Measurements from ENCODE around the gene ANK3. TPM values are rescaled to one million over a fixed set of nuclear protein-coding genes. Genes with fewer than 3 reads are reported as not detected.

The ANK3 gene
- total and polyA plus RNA-seq, 2 experiments from 2014 or later, result 26.2 to 49.0 TPM

GRCh38 chr10:60312818-60313588, 76.7 kb downstream of the ANK3 start:
- peaks cover 4% of the 10 kb centered on the region for H3K4me1 ChIP-seq (ENCODE audit: insufficient read depth)
- no peak overlapping the region for H3K27ac ChIP-seq
- no peaks in the 10 kb centered on the region for H3K27me3 ChIP-seq
- no peak overlapping the region for H3K4me2 ChIP-seq
- H2AFZ ChIP-seq, result no peak overlapping the region
- H3K9me2 ChIP-seq (replicated peaks; ENCODE audit: insufficient read depth), result no peaks in the 10 kb centered on the region
- no peak for DNase-seq (ENCODE audit: low spot score)
- no peaks in the 10 kb centered on the region for H3K9me3 ChIP-seq (ENCODE audit: low read depth)
- H3K36me3 ChIP-seq (replicated peaks; ENCODE audit: insufficient read depth, low read depth), result no peaks in the 10 kb centered on the region
- TF ChIP-seq CTCF (IDR thresholded peaks at IDR 0.05; ENCODE audit: poor library complexity) (no peak), EZH2phosphoT487 (IDR thresholded peaks at IDR 0.05; ENCODE audit: low read depth, severe bottlenecking, unreplicated experiment) (no peak), EZH2 (IDR thresholded peaks at IDR 0.05; ENCODE audit: borderline replicate concordance) (no peak)
- no peaks in the 10 kb centered on the region for H3K79me2 ChIP-seq
- H3K4me3 ChIP-seq, result no peak overlapping the region
- no peaks in the 10 kb centered on the region for H4K20me1 ChIP-seq (ENCODE audit: insufficient read depth, poor library complexity, severe bottlenecking)
- 82% methylated on average over 6 of the region's 6 CpGs for WGBS (ENCODE audit: low lambda C conversion rate, missing lambda C conversion rate)

DNA sequence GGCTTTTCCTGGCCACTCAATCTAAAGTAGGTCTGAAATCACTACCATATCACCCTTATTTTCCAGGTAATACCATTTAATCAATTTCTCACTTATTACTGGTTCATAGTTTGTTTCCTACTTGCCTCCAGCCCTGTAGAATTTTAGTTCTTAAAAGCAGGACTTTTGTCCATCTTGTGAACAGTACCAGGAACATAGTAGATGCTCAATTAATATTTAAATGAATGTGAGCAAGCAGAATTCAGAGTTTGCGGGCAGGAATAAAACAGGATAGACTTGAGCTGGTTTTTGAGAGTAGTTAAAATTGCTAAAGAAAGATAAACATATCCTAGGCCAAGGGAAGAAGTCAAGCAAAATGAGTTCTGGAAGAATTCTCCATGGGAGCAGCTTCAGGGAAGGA, 77.9 kb downstream of the ANK3 start:
- Histone ChIP-seq H3K4me1 (ENCODE audit: insufficient read depth) (peaks cover 4% of the 10 kb centered on the region), H3K9me3 (ENCODE audit: low read depth) (no peaks in the 10 kb centered on the region), H3K79me2 (no peaks in the 10 kb centered on the region), H3K4me3 (no peak overlapping the region), H3K27me3 (no peaks in the 10 kb centered on the region), H3K27ac (no peak overlapping the region), H4K20me1 (ENCODE audit: insufficient read depth, poor library complexity, severe bottlenecking) (no peaks in the 10 kb centered on the region), H3K36me3 (replicated peaks; ENCODE audit: insufficient read depth, low read depth) (no peaks in the 10 kb centered on the region), H3K4me2 (no peak overlapping the region), H2AFZ (no peak overlapping the region), H3K9me2 (replicated peaks; ENCODE audit: insufficient read depth) (no peaks in the 10 kb centered on the region)
- WGBS (ENCODE audit: low lambda C conversion rate, missing lambda C conversion rate), result 100% methylated on average over 1 of the region's 1 CpG
- TF ChIP-seq EZH2 (IDR thresholded peaks at IDR 0.05; ENCODE audit: borderline replicate concordance) (no peak), EZH2phosphoT487 (IDR thresholded peaks at IDR 0.05; ENCODE audit: low read depth, severe bottlenecking, unreplicated experiment) (no peak), CTCF (IDR thresholded peaks at IDR 0.05; ENCODE audit: poor library complexity) (no peak)
- DNase-seq (ENCODE audit: low spot score), result no peak

- H3K79me2 ChIP-seq, result no peaks in the 10 kb centered on the region
- no peaks in the 10 kb centered on the region for H3K9me2 ChIP-seq (replicated peaks; ENCODE audit: insufficient read depth)
- 2% methylated on average over 2 of the region's 2 CpGs for WGBS (ENCODE audit: low lambda C conversion rate, missing lambda C conversion rate)
- H3K36me3 ChIP-seq (replicated peaks; ENCODE audit: insufficient read depth, low read depth), result no peaks in the 10 kb centered on the region
- H3K4me3 ChIP-seq, result no peak overlapping the region
- H3K9me3 ChIP-seq (ENCODE audit: low read depth), result no peaks in the 10 kb centered on the region
- no peaks in the 10 kb centered on the region for H3K27me3 ChIP-seq
- H3K27ac ChIP-seq, result no peak overlapping the region
- H3K4me2 ChIP-seq, result no peak overlapping the region
- TF ChIP-seq EZH2phosphoT487 (IDR thresholded peaks at IDR 0.05; ENCODE audit: low read depth, severe bottlenecking, unreplicated experiment) (no peak), EZH2 (IDR thresholded peaks at IDR 0.05; ENCODE audit: borderline replicate concordance) (no peak), CTCF (IDR thresholded peaks at IDR 0.05; ENCODE audit: poor library complexity) (no peak)
- no peak overlapping the region for H2AFZ ChIP-seq
- DNase-seq (ENCODE audit: low spot score), result no peak
- peaks cover 4% of the 10 kb centered on the region for H3K4me1 ChIP-seq (ENCODE audit: insufficient read depth)
- H4K20me1 ChIP-seq (ENCODE audit: insufficient read depth, poor library complexity, severe bottlenecking), result no peaks in the 10 kb centered on the region
These were observed 78.9 kb downstream of the ANK3 start for GRCh38 chr10:60310740-60311139.
